Epithelial cell of proximal tubule (primary cell): ENCODE data around the gene MFAP2. TPM values are rescaled to one million over a fixed set of nuclear protein-coding genes. Genes with fewer than 3 reads are reported as not detected.

ENCODE experiments used
- DNase-seq: peaks from one replicate; pipeline ENCODE4 v3.0.0-alpha.2; 2011; ENCODE audit warnings: low read depth
- H3K4me3 ChIP-seq: 2 replicates; pipeline ENCODE4 v1.5.1; 2011; ENCODE audit warnings: low read depth, mild to moderate bottlenecking, low read length
- CTCF ChIP-seq: conservative IDR thresholded peaks from 2 replicates; pipeline ENCODE4 v1.5.1; 2012; ENCODE audit warnings: low read depth, mild to moderate bottlenecking, low read length
- total RNA-seq: library from RNA; depleted of rRNA; stranded (reverse); fragments of >200 nt; gene quantifications from 2 replicates; pipeline ENCODE4 v1.2.3, GENCODE V29; 2015

The MFAP2 gene
- total RNA-seq = 42.2 and 53.2 TPM in 2 replicates

GRCh38 chr1:16980473-16981268 lies at the start of gene MFAP2:
Gene MFAP2 (minus strand): TSS chr1:16980620. CDS start chr1:16978273, 2,347 bp downstream.
- TF ChIP-seq CTCF = no peak
- H3K4me3 ChIP-seq = peak within 1 kb of the TSS; percentile 28
- DNase-seq = no peak

GRCh38 chr1:17030206-17030605 lies 49.8 kb upstream of the MFAP2 start:
- no peak for DNase-seq
- no peak for TF ChIP-seq CTCF
- no peak overlapping the region for H3K4me3 ChIP-seq

GRCh38 chr1:17028662-17029188 lies 48.3 kb upstream of the MFAP2 start:
- H3K4me3 ChIP-seq = no peak overlapping the region
- no peak for TF ChIP-seq CTCF
- no peak for DNase-seq

GRCh38 chr1:17027900-17028299 lies 47.5 kb upstream of the MFAP2 start:
- no peak overlapping the region for H3K4me3 ChIP-seq
- no peak for DNase-seq
- no peak for TF ChIP-seq CTCF

- no peak for DNase-seq
- H3K4me3 ChIP-seq = no peak overlapping the region
- TF ChIP-seq CTCF = no peak
These were observed 47.0 kb upstream of the MFAP2 start for GRCh38 chr1:17027403-17027802.

GRCh38 chr1:17024721-17025120 lies 44.3 kb upstream of the MFAP2 start:
- H3K4me3 ChIP-seq = no peak overlapping the region
- TF ChIP-seq CTCF = no peak
- no peak for DNase-seq

GRCh38 chr1:17023573-17023972 lies 43.2 kb upstream of the MFAP2 start:
- TF ChIP-seq CTCF = no peak
- H3K4me3 ChIP-seq = no peak overlapping the region
- no peak for DNase-seq
